Caco-2 (cell line): ENCODE data around the gene PDGFRB. TPM values are rescaled to one million over a fixed set of nuclear protein-coding genes. Genes with fewer than 3 reads are reported as not detected.

Source experiments
- BruUV-seq: library from RNA; stranded (reverse); fragments of 400-500 nt; replicated peaks from 2 replicates; lab custom pipeline; 2021; lab: Mats Ljungman, UMichigan
- CTCF ChIA-PET: fragments of 300-600 bp; sonication (Branson Sonifier 250); formaldehyde crosslinking; loops from one replicate; lab custom pipeline; 2022; ENCODE audit warnings: antibody characterized with exemption; lab: Charles Lee
- POLR2A ChIA-PET: fragments of 300-600 bp; sonication (Branson Sonifier 250); formaldehyde crosslinking; loops from one replicate; lab custom pipeline; 2022; ENCODE audit warnings: antibody characterized with exemption; lab: Charles Lee
- DNase-seq, 2 experiments: peaks; one replicate each; pipeline versions ENCODE4 v3.0.0 to v3.0.0-alpha.2; 2020 to 2022
- H3K27me3 ChIP-seq: replicated peaks from 2 replicates; pipeline ENCODE4 v1.6.0; 2011; ENCODE audit warnings: low read length; ENCODE audit not compliant: control insufficient read depth, insufficient read depth
- H3K36me3 ChIP-seq: 2 replicates; pipeline ENCODE4 v1.5.1; 2011; ENCODE audit warnings: low read length; ENCODE audit not compliant: control insufficient read depth, insufficient read depth
- H3K4me1 ChIP-seq: fragments of 250-450 bp; sonication (Bioruptor Pico); 2 replicates; pipeline ENCODE4 v1.5.1; 2020; ENCODE audit warnings: mild to moderate bottlenecking
- H3K4me3 ChIP-seq: 2 replicates; pipeline ENCODE4 v1.5.1; 2011; ENCODE audit warnings: low read depth, mild to moderate bottlenecking, control low read depth, low read length
- H3K9me3 ChIP-seq: fragments of 250-450 bp; sonication (Bioruptor Pico); 2 replicates; pipeline ENCODE4 v1.5.1; 2020; ENCODE audit warnings: mild to moderate bottlenecking, moderate library complexity
- H3K27ac Mint-ChIP-seq: one replicate; pipeline ENCODE4 v1.8.0; 2022; ENCODE audit warnings: mixed read lengths; ENCODE audit not compliant: unreplicated experiment
- H3K27me3 Mint-ChIP-seq: one replicate; pipeline ENCODE4 v1.8.0; 2022; ENCODE audit warnings: mixed read lengths; ENCODE audit not compliant: insufficient read depth, unreplicated experiment
- H3K36me3 Mint-ChIP-seq: one replicate; pipeline ENCODE4 v1.8.0; 2022; ENCODE audit warnings: mild to moderate bottlenecking, mixed read lengths; ENCODE audit not compliant: insufficient read depth, unreplicated experiment
- H3K4me1 Mint-ChIP-seq: one replicate; pipeline ENCODE4 v1.8.0; 2022; ENCODE audit warnings: low read depth, mixed read lengths; ENCODE audit not compliant: unreplicated experiment
- H3K4me3 Mint-ChIP-seq: one replicate; pipeline ENCODE4 v1.8.0; 2022; ENCODE audit warnings: mild to moderate bottlenecking, moderate library complexity, mixed read lengths; ENCODE audit not compliant: unreplicated experiment
- H3K9me3 Mint-ChIP-seq: one replicate; pipeline ENCODE4 v1.8.0; 2022; ENCODE audit warnings: mixed read lengths; ENCODE audit not compliant: unreplicated experiment
- CTCF ChIP-seq, 2 experiments: fragments of 200-600 bp in 1 of 2; IDR thresholded peaks; 1 replicate in 1 of 2; 2 replicates in 1 of 2; pipeline versions ENCODE4 v1.5.1 to v1.8.0; 2011 to 2022; ENCODE audit warnings: antibody characterized with exemption in 1 of 2, control low read depth in 1 of 2, inconsistent platforms in 1 of 2, low read depth in 1 of 2, low read length in 1 of 2, mild to moderate bottlenecking in 1 of 2, moderate library complexity in 1 of 2; ENCODE audit not compliant: insufficient read depth in 1 of 2, severe bottlenecking in 1 of 2, unreplicated experiment in 1 of 2
- intact Hi-C: fragments of 100-400 bp; cut with micrococcal nuclease; formaldehyde crosslinking; loops from one replicate; pipeline ENCODE4 v1.10.0; 2022; ENCODE audit not compliant: unreplicated experiment
- total RNA-seq: library from RNA; stranded (reverse); gene quantifications from 2 replicates; pipeline ENCODE4 v1.2.3, GENCODE V29; 2022

PDGFRB gene
- total RNA-seq, 1 experiment from 2014 or later: 5.9 TPM

GRCh38 chr5:150082889-150083288 is 72.8 kb downstream of the PDGFRB start:
- intact Hi-C loops: no loop called here
- CTCF ChIA-PET: no interaction called here
- no TSS peak for BruUV-seq
- Histone ChIP-seq H3K36me3 (no peaks in the 10 kb centered on the region), H3K27me3 (no peaks in the 10 kb centered on the region), H3K9me3 (no peaks in the 10 kb centered on the region), H3K4me1 (0 out of 2 replicates have a peak, but pooled peaks cover 5% of the 10 kb centered on the region), H3K4me3 (no peak overlapping the region)
- Mint-ChIP-seq H3K9me3 (no peaks in the 10 kb centered on the region), H3K36me3 (no peaks in the 10 kb centered on the region), H3K27ac (no peak overlapping the region), H3K4me1 (peaks cover 14% of the 10 kb centered on the region), H3K27me3 (no peaks in the 10 kb centered on the region), H3K4me3 (no peak overlapping the region)
- no peak for TF ChIP-seq CTCF (IDR thresholded peaks at IDR 0.05; ENCODE audit: insufficient read depth in 1 of 2, low read depth in 1 of 2, low read length in 1 of 2, severe bottlenecking in 1 of 2, unreplicated experiment in 1 of 2)
- POLR2A ChIA-PET: no interaction called here
- DNase-seq: no peak

- H3K4me1 Mint-ChIP-seq: peaks cover 10% of the 10 kb centered on the region
- no peaks in the 10 kb centered on the region for H3K27me3 ChIP-seq
- ChIA-PET CTCF (no interaction called here), POLR2A (no interaction called here)
- H3K27me3 Mint-ChIP-seq: no peaks in the 10 kb centered on the region
- no peak for DNase-seq
- no peaks in the 10 kb centered on the region for H3K9me3 Mint-ChIP-seq
- no peak overlapping the region for H3K4me3 Mint-ChIP-seq
- 0 out of 2 replicates have a peak, but pooled peaks cover 4% of the 10 kb centered on the region for H3K4me1 ChIP-seq
- no peaks in the 10 kb centered on the region for H3K36me3 Mint-ChIP-seq
- no peaks in the 10 kb centered on the region for H3K9me3 ChIP-seq
- BruUV-seq: no TSS peak
- TF ChIP-seq CTCF (IDR thresholded peaks at IDR 0.05; ENCODE audit: insufficient read depth in 1 of 2, low read depth in 1 of 2, low read length in 1 of 2, severe bottlenecking in 1 of 2, unreplicated experiment in 1 of 2): no peak
- H3K4me3 ChIP-seq: no peak overlapping the region
- intact Hi-C loops: no loop called here
- H3K36me3 ChIP-seq: no peaks in the 10 kb centered on the region
- no peak overlapping the region for H3K27ac Mint-ChIP-seq
Measured at GRCh38 chr5:150082374-150082773, 73.3 kb downstream of the PDGFRB start.

- intact Hi-C loops: no loop called here
- Mint-ChIP-seq H3K4me3 (no peak overlapping the region), H3K36me3 (no peaks in the 10 kb centered on the region), H3K27me3 (no peaks in the 10 kb centered on the region), H3K9me3 (no peaks in the 10 kb centered on the region), H3K27ac (no peak overlapping the region), H3K4me1 (peaks cover 5% of the 10 kb centered on the region)
- no peak for TF ChIP-seq CTCF (IDR thresholded peaks at IDR 0.05; ENCODE audit: insufficient read depth in 1 of 2, low read depth in 1 of 2, low read length in 1 of 2, severe bottlenecking in 1 of 2, unreplicated experiment in 1 of 2)
- POLR2A ChIA-PET: no interaction called here
- no TSS peak for BruUV-seq
- H3K4me1 ChIP-seq: no peaks in the 10 kb centered on the region
- H3K9me3 ChIP-seq: no peaks in the 10 kb centered on the region
- H3K27me3 ChIP-seq: no peaks in the 10 kb centered on the region
- no peak for DNase-seq
- no peaks in the 10 kb centered on the region for H3K36me3 ChIP-seq
- H3K4me3 ChIP-seq: no peak overlapping the region
- CTCF ChIA-PET: no interaction called here
Measured at GRCh38 chr5:150081541-150082283, 73.9 kb downstream of the PDGFRB start.
